GM12801 (cell line): ENCODE measurements around the gene RCCD1.

Source experiments
- CTCF ChIP-seq: IDR thresholded peaks from one replicate; pipeline ENCODE4 v1.5.1; 2011; ENCODE audit warnings: control low read depth; ENCODE audit not compliant: insufficient read length; ENCODE audit errors: extremely low read depth

RCCD1 gene

GRCh38 chr15:90954712-90955623, at the start of gene RCCD1:
Gene RCCD1, plus strand, starts transcription at chr15:90954884. Its CDS starts 1,851 bp downstream, at chr15:90956735.
- no peak for TF ChIP-seq CTCF

GRCh38 chr15:90905306-90906180, 49.1 kb upstream of the RCCD1 start:
- TF ChIP-seq CTCF: no peak

GRCh38 chr15:90906181-90906849, 48.4 kb upstream of the RCCD1 start:
- TF ChIP-seq CTCF: no peak

GRCh38 chr15:90907051-90907660, 47.5 kb upstream of the RCCD1 start:
- no peak for TF ChIP-seq CTCF

GRCh38 chr15:90907838-90908507, 46.7 kb upstream of the RCCD1 start:
- TF ChIP-seq CTCF: no peak

GRCh38 chr15:90909976-90910375, 44.7 kb upstream of the RCCD1 start:
- no peak for TF ChIP-seq CTCF
